Hepatocyte (in vitro differentiated cells): ENCODE data around the gene F12. TPM values are rescaled to one million over a fixed set of nuclear protein-coding genes. Genes with fewer than 3 reads are reported as not detected.

Source experiments
- DNase-seq: peaks from one replicate; pipeline ENCODE4 v3.0.0-alpha.2; 2016; ENCODE audit warnings: low spot score
- H2AFZ ChIP-seq: fragments of 200-600 bp; sonication (generic); 2 replicates; pipeline ENCODE4 v1.6.0; 2016; ENCODE audit warnings: antibody characterized with exemption, mild to moderate bottlenecking
- H3K27ac ChIP-seq: fragments of 200-600 bp; sonication (generic); 2 replicates; pipeline ENCODE4 v1.5.1; 2016; ENCODE audit warnings: mild to moderate bottlenecking
- H3K27me3 ChIP-seq: fragments of 200-600 bp; sonication (generic); 2 replicates; pipeline ENCODE4 v1.6.1; 2016
- H3K36me3 ChIP-seq: fragments of 200-600 bp; sonication (generic); replicated peaks from 2 replicates; pipeline ENCODE4 v1.5.1; 2016; ENCODE audit warnings: low read depth; ENCODE audit not compliant: insufficient read depth
- H3K4me1 ChIP-seq: fragments of 200-600 bp; sonication (generic); 2 replicates; pipeline ENCODE4 v1.5.1; 2016; ENCODE audit warnings: mild to moderate bottlenecking, moderate library complexity; ENCODE audit not compliant: insufficient read depth
- H3K4me2 ChIP-seq: fragments of 200-600 bp; sonication (generic); 2 replicates; pipeline ENCODE4 v1.6.0; 2016
- H3K4me3 ChIP-seq: fragments of 200-600 bp; sonication (generic); 2 replicates; pipeline ENCODE4 v1.5.1; 2016; ENCODE audit warnings: mild to moderate bottlenecking
- H3K79me2 ChIP-seq: fragments of 200-600 bp; sonication (generic); 2 replicates; pipeline ENCODE4 v1.6.0; 2017; ENCODE audit warnings: mild to moderate bottlenecking
- H3K9me2 ChIP-seq: fragments of 200-600 bp; sonication (generic); replicated peaks from 2 replicates; pipeline ENCODE4 v1.6.0; 2017; ENCODE audit warnings: mild to moderate bottlenecking; ENCODE audit not compliant: insufficient read depth
- H3K9me3 ChIP-seq: fragments of 200-600 bp; sonication (generic); 2 replicates; pipeline ENCODE4 v1.5.1; 2016; ENCODE audit warnings: low read depth, mild to moderate bottlenecking
- H4K20me1 ChIP-seq: fragments of 200-600 bp; sonication (generic); 2 replicates; pipeline ENCODE4 v1.6.0; 2016; ENCODE audit warnings: mild to moderate bottlenecking; ENCODE audit not compliant: insufficient read depth, poor library complexity, severe bottlenecking
- EZH2 ChIP-seq: fragments of 200-600 bp; sonication (generic); IDR thresholded peaks from 2 replicates; pipeline ENCODE4 v1.6.1; 2016; ENCODE audit warnings: antibody characterized with exemption, mild to moderate bottlenecking, borderline replicate concordance
- EZH2phosphoT487 ChIP-seq: fragments of 200-600 bp; sonication (generic); IDR thresholded peaks from one replicate; pipeline ENCODE4 v1.6.1; 2018; ENCODE audit warnings: antibody characterized with exemption, mild to moderate bottlenecking, low read depth, moderate library complexity; ENCODE audit not compliant: unreplicated experiment, severe bottlenecking
- WGBS: methylation state at CpG from one replicate; pipeline ENCODE4 v1.1.6; 2016; ENCODE audit warnings: low lambda C conversion rate; ENCODE audit errors: missing lambda C conversion rate; 5-methylcytosine and 5-hydroxymethylcytosine counted together
- polyA plus RNA-seq: library from polyadenylated mRNA; unstranded; fragments of >200 nt; fragmentation: Nextera tagmentation; extraction: Ambion mirVana; gene quantifications from 2 replicates; pipeline ENCODE4 v1.2.1, GENCODE V29; 2016
- total RNA-seq: library from RNA; depleted of rRNA; stranded (reverse); fragments of >200 nt; gene quantifications from 2 replicates; pipeline ENCODE4 v1.2.3, GENCODE V29; 2014
- TF ChIP-seq, protein P1 (sequence below): fragments of 200-600 bp; sonication (generic); IDR thresholded peaks from 2 replicates; pipeline ENCODE4 v1.5.1; 2016; ENCODE audit warnings: antibody characterized with exemption, mild to moderate bottlenecking; ENCODE audit not compliant: poor library complexity

F12 gene
- total and polyA plus RNA-seq, 2 experiments from 2014 or later = 18.2 to 46.6 TPM

DNA sequence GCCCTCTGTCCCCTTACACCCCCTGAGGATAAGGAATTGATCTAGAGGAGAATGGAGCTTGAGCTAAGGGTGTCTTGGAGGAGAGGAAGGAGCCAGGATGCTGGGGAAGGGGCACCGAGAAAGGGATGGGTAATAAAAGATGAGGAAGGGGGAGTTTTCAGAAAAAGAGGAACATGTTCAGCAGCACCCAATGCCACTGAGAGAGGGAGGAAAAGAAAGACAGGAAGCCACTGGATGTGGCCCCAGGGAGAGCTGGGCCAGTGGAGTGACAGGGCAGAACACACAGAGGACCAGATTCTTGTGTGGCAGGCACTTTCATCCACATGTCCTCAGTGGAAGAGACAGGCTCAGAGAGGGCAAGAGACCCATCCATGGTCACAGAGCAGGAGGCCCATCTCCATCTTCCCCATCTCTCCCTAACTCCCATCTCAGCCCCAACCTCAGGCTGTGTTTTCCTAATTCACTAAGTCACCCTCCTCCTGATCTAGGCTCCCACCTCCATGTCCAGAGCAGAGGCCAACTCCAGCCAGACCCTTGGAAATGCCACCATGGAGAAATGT lies 16.1 kb downstream of the F12 start:
- no peak overlapping the region for H3K27ac ChIP-seq
- TF ChIP-seq EZH2 (no peak), EZH2phosphoT487 (no peak)
- TF ChIP-seq, protein P1, sequence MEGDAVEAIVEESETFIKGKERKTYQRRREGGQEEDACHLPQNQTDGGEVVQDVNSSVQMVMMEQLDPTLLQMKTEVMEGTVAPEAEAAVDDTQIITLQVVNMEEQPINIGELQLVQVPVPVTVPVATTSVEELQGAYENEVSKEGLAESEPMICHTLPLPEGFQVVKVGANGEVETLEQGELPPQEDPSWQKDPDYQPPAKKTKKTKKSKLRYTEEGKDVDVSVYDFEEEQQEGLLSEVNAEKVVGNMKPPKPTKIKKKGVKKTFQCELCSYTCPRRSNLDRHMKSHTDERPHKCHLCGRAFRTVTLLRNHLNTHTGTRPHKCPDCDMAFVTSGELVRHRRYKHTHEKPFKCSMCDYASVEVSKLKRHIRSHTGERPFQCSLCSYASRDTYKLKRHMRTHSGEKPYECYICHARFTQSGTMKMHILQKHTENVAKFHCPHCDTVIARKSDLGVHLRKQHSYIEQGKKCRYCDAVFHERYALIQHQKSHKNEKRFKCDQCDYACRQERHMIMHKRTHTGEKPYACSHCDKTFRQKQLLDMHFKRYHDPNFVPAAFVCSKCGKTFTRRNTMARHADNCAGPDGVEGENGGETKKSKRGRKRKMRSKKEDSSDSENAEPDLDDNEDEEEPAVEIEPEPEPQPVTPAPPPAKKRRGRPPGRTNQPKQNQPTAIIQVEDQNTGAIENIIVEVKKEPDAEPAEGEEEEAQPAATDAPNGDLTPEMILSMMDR = no peak
- 75% methylated on average over 1 of the region's 1 CpG for WGBS
- peaks cover 3% of the 10 kb centered on the region for H3K4me1 ChIP-seq
- H2AFZ ChIP-seq = no peak overlapping the region
- no peaks in the 10 kb centered on the region for H3K9me3 ChIP-seq
- H4K20me1 ChIP-seq = no peaks in the 10 kb centered on the region
- no peaks in the 10 kb centered on the region for H3K27me3 ChIP-seq
- H3K36me3 ChIP-seq = no peaks in the 10 kb centered on the region
- H3K4me2 ChIP-seq = no peak overlapping the region
- H3K4me3 ChIP-seq = no peak overlapping the region
- no peak for DNase-seq
- no peaks in the 10 kb centered on the region for H3K79me2 ChIP-seq
- no peaks in the 10 kb centered on the region for H3K9me2 ChIP-seq

DNA sequence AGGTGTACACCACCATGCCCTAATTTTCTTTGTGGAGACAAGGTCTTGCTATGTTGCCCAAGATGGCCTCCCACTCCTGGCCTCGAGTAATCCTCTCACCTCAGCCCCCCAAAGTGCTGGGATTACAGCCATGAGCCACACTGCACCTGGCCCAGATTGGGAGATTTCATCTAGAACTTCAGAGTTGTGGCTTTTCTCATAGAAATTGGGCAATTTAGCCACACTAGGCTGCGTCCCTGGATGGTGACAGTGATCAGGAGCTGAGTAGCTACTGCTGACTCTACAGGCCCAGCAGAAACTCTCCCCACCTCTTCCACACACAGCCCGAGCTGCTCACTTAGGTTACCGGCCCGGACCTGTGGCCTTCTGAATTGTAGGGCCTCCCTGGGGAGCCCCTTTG lies 16.6 kb downstream of the F12 start:
- Histone ChIP-seq H3K4me1 (peaks cover 3% of the 10 kb centered on the region), H3K27me3 (no peaks in the 10 kb centered on the region), H3K4me3 (no peak overlapping the region), H3K36me3 (no peaks in the 10 kb centered on the region), H4K20me1 (no peaks in the 10 kb centered on the region), H3K9me3 (no peaks in the 10 kb centered on the region), H3K79me2 (no peaks in the 10 kb centered on the region), H2AFZ (no peak overlapping the region), H3K9me2 (no peaks in the 10 kb centered on the region), H3K27ac (no peak overlapping the region), H3K4me2 (no peak overlapping the region)
- DNase-seq = no peak
- 82% methylated on average over 5 of the region's 5 CpGs for WGBS
- TF ChIP-seq EZH2 = no peak
- no peak for TF ChIP-seq EZH2phosphoT487
- TF ChIP-seq, protein P1 = no peak

DNA sequence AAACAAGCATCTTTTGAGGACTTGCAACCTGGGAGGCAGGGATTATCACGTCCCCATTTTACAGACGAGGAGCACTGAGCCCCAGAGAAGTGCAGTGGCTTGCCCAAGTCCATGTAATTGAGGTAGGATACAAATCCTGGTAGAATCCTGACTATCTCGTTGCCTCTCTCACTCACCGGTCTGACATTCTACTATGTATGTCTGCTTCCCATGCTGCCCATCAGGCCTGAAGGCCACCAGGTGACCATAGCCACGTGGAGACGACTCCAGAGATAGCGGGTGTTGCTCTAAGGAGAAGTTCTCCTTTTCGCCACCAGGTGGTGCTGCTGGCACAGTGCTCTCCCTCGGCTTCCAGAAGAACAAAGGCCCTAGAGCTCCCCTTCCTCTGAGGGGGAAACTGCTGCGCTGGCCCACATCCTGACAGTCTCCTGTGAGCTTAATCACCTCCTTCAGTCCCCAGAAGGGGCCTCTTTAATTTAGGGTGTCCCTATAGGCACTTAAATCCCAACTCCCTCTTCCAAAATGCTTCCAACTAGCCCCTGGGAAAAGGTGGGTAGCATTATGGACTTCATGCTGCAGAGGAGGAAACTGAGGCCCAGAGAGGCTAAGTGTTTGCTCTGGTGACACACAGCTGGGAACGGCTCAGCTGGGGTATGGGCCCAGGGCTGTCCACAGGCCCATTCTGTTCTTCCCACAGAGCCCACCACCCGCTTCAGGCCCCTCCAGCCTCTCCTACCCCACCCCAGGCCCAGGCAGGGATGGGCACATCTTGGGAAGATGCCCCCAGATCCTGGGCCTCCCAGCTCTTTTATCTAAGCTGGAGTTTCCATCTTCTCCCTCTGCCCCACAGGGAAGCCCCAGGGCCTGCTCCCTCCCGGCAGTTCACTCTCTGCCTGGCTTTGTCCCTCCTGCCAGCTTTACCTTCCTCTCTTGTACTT lies 18.7 kb downstream of the F12 start:
- Histone ChIP-seq H3K27me3 (no peaks in the 10 kb centered on the region), H3K9me2 (no peaks in the 10 kb centered on the region), H3K36me3 (no peaks in the 10 kb centered on the region), H4K20me1 (no peaks in the 10 kb centered on the region), H2AFZ (no peak overlapping the region), H3K4me1 (peaks cover 3% of the 10 kb centered on the region), H3K79me2 (no peaks in the 10 kb centered on the region), H3K9me3 (no peaks in the 10 kb centered on the region), H3K4me2 (no peak overlapping the region), H3K27ac (peak overlapping the region; percentile 32), H3K4me3 (no peak overlapping the region)
- 33% methylated on average over 13 of the region's 13 CpGs for WGBS
- TF ChIP-seq EZH2 (no peak), EZH2phosphoT487 (no peak)
- TF ChIP-seq, protein P1 = peak; percentile 91
- peak; percentile 90 for DNase-seq
